Activated CD8-positive, alpha-beta memory T cell treated with anti-CD3 and anti-CD28 coated beads, Interleukin-2, amount 50 U/mL, for 4 hours (primary cell): ENCODE measurements around the gene AGAP3.

Experiments
- DNase-seq: peaks from one replicate; pipeline ENCODE4 v3.0.0-alpha.2; 2020

AGAP3 gene

DNA sequence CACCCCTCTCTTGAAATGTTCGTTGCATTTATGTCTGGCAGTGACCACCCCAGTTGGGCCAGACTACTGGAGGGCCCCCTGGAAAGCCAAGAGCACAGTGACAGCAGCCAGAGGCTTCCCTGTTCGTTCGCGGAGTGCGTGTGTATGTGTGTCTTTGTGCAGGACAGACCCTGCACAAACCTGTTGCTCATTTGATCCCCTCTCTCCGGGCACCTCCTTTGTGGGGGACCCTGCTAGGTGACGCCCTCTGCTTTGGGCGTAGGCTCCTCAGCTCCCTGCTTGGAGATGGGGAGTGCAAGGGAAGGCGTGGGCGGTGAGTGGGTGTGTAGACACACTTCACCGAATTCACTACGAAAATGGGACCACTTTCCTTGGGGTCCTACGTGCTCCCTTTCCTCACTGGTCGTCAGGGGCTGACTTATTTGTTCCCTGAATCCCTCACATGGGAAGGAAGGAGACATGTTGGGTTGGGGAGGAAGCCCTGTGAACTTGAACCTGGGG, 38.7 kb downstream of the AGAP3 start:
- DNase-seq, result no peak

DNA sequence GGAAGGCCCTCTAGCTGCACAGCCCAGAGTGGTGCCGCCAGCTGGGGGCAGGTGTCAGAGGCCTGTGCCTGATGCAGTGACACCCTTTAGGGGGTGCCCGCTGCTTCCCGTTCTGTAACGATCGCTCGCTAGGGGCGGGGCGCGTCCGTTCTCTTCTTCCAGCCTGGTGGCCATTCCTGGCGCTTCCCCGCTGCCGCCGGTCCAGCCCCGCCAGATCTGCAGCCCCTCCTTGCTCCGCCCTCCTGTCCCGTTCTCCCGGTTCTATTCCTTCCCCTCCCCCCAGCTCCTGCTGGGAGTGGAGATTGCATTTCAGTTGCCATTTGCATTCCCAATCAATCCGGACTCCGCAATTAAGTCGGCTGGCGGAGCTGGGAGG, 39.2 kb downstream of the AGAP3 start:
- DNase-seq, result no peak

GRCh38 chr7:151125846-151126481, 39.7 kb downstream of the AGAP3 start:
- no peak for DNase-seq

DNA sequence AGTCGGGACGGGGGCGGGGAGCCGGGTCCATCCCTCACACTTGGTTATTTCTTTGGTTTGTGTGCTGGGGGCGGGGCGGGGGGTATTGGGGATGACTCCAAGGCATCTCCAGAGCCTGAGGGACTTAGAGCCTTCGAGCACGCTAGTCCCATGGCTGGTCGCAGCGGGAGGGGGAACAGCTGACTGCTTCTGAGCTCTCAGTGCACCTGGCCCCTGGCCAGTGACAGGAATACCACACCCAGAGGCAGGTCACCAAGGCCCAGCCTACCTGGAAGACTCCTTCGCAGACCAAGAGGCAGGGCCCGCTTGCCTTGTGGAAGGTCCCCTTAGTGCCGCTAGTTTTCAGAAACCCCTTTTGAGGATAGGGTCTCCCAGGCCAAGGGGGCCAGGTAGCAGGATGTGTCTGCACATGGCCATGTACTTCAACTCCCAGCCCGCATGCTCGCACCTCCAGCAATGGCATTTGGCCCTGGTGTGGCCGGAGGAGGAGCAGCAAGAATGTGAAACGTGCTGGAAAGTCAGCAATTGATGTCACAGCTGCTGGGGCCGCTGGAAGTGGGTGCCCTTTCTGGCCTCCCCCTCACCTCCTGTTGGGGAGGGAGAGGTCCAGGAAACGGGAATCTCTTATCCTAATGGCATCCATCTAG, 40.3 kb downstream of the AGAP3 start:
- no peak for DNase-seq

GRCh38 chr7:151128144-151128543, 41.9 kb downstream of the AGAP3 start:
- no peak for DNase-seq

- no peak for DNase-seq
These were observed 42.4 kb downstream of the AGAP3 start for GRCh38 chr7:151128716-151129115.

- DNase-seq, result no peak
These were observed 43.1 kb downstream of the AGAP3 start for GRCh38 chr7:151129117-151129959.

DNA sequence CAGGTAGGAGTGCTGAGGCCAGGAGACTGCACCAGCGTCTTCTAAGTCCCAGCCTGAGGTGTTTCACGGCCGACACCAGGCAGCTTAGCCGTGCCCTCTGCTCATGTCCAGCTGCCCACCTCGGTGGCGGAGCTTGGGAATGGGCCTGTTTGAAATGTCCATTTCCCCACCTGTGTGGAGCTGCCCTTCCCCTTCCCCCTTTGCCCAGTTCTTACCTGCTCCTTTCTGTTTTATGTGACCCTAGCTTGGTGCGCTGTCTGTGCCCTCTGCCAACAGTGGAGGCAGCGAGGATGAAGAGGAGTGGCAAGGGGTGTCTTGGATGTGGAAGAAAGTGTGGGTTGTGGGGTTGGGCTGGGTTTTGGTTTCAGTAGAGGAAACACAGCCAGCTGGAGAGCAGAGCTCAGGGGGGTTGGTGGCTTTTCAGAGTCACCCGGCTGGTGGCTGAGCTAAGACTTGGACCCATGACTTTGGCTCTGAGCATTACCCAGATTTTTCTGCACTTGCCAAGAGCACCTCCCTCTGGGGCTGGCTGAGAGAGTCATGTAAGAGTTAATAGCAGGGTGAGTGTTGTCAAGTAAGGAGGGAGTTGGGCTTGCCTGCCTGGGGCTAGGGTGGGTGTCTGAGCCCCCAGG, 43.8 kb downstream of the AGAP3 start:
- DNase-seq, result no peak

DNA sequence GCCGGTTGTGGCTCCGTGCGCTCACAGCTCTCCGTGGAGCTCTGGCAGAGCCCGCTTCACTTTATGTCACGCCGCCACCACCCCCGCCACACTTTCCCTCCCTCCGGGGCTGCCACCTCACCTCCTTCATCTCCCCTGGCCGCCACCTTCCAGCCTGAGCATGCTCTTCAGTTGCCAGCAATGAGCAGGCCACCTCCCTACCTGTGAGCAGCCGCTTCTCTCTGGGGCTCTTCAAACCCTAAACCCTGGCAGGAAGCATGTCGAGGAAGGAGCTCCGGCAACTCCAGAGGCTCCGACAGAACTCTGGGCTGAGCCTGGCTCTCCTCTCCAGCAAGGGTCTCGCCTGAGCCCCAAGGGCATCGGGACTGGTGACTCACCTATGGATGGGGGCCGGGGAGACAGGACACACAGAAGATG, 44.5 kb downstream of the AGAP3 start:
- DNase-seq, result no peak

DNA sequence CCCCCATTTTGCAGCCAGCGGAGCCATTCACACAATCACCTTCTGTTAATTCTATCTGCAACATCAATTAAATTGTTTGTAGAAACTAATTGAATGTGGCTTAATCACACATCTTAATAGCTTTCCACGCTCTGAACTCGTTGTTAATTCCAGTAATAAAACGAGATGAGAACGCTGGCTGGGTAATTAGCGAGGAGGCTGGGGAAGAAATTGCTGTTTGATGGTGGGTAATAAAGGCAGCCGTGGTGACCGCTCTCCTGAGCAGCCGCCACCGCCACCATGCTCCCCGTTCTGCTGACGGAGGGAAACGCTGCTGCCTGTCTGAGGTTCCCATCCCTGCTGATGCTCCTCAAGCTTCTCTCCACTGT, 44.9 kb downstream of the AGAP3 start:
- no peak for DNase-seq

- no peak for DNase-seq
These were observed 45.5 kb downstream of the AGAP3 start for GRCh38 chr7:151131592-151132293.

- DNase-seq, result no peak
These were observed 46.4 kb downstream of the AGAP3 start for GRCh38 chr7:151132461-151133205.

GRCh38 chr7:151133266-151133985, 47.2 kb downstream of the AGAP3 start:
- DNase-seq, result no peak

GRCh38 chr7:151133986-151134742, 47.9 kb downstream of the AGAP3 start:
- DNase-seq, result no peak

GRCh38 chr7:151134743-151135524, 48.7 kb downstream of the AGAP3 start:
- DNase-seq, result no peak

GRCh38 chr7:151135525-151135845, 49.2 kb downstream of the AGAP3 start:
- DNase-seq, result no peak

GRCh38 chr7:151135866-151136843, 49.9 kb downstream of the AGAP3 start:
- DNase-seq, result no peak

DNA sequence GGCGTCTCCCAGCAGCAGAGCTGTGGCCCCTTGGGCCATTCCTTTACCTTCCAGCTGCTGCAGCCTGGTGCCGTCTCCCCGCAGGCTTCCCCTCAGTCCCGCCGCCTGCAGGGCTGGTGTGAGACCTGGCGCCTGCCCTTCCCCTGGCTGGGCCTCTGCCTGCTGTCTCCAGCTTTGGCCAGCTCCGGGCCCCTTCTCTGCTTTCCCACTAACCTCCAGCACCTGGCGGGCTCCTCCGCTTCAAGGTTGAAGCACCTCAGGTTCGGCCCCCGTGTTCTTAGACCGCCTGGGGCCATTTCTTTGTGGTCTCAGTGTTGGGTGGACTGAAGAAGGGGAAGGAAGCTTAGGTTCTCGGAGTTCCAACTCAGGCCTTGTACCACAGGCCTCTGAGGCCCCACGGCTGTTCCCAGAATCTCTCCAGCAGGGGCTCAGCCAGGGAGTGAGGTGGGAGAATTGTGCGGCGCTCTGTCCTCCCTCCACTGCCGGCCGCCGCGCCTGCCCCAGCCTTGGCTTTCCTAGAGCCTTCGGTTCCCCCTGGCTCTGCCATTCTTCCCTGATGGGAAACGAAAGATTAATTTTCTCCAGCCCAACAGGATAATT, 50.9 kb downstream of the AGAP3 start:
- DNase-seq, result no peak
